NCI-H2029 (cell line): ENCODE results near the gene TSR3.

Experiments
- DNase-seq: peaks from one replicate; lab custom pipeline; 2025; lab: John Stamatoyannopoulos, UW

Gene TSR3

GRCh38 chr16:1377406-1378010 lies 25.8 kb upstream of the TSR3 start:
- DNase-seq, result no peak

DNA sequence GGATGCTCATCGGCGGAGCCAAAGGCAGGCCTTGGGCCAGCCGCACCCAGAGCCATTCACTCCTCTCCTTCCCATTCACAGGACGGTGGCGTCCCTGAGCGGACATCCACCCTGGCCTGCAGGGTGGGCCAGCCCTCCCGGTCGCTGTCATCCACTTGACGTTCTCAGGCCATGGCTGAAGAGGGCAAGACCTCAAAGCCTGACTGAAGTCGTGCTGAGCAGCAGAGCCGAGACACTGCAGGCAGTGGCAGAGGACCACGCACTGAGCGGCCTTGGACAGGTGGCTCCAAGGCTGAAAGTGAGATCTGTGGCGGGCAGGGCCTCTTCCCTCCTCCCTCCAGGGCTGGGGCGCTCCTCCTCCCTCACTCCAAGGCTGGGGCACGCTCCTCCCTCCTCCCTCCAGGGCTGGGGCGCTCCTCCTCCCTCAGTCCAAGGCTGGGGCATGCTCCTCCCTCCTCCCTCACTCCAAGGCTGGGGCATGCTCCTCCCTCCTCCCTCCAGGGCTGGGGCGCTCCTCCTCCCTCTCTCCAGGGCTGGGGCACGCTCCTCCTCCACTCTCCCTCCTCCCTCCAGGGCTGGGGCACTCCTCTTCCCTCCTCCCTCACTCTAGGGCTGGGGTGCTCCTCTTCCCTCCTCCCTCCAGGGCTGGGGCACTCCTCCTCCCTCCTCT lies 24.2 kb upstream of the TSR3 start:
- DNase-seq, result no peak

DNA sequence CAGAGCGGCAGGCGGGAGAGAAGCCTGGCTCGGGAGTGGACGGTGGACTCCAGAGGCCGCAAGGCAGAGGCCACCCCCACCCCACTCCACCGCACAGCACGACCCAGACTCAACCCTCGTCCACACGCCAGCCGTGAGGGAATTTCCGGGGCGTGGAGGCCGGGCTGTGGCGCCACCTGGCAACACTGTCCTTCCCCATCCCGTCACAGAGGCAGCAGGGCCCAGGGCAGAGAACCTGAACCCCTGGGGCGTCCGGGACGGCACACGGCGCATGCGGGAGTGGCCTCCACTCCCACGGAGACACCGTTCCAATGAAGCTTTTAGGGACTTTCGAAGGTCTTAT lies 23.6 kb upstream of the TSR3 start:
- no peak for DNase-seq

- no peak for DNase-seq
Observed at GRCh38 chr16:1374418-1375297, 23.0 kb upstream of the TSR3 start.

DNA sequence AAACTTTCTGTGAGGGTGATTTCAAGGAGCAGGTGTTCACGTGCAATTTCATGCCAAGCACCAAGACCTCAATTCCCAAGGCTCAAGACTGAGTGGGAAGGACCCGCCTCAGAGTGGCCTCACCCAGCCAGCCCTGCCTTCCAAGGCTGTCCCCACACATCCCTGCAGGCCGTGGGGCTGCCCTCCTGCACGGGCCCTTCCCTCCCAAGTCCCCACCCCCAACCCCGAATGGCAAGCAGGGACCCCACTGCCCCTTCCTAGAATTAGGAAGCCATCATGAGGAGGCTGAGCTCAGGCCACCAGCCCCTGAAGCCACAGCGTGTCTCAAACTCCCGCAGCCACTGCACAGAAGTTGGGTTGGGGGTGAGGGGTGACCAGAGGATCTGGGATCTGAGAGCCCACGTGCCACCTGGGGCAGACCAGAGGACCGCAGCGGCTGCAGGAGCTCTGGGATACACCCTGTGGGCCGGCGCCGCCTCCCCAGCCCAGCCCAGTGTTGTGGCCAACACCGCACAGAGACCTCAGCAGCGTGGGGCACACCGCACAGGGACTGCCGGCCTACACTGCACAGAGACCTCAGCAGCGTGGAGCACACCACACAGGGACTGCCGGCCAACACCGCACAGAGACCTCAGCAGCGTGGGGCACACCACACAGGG lies 20.7 kb upstream of the TSR3 start:
- no peak for DNase-seq

DNA sequence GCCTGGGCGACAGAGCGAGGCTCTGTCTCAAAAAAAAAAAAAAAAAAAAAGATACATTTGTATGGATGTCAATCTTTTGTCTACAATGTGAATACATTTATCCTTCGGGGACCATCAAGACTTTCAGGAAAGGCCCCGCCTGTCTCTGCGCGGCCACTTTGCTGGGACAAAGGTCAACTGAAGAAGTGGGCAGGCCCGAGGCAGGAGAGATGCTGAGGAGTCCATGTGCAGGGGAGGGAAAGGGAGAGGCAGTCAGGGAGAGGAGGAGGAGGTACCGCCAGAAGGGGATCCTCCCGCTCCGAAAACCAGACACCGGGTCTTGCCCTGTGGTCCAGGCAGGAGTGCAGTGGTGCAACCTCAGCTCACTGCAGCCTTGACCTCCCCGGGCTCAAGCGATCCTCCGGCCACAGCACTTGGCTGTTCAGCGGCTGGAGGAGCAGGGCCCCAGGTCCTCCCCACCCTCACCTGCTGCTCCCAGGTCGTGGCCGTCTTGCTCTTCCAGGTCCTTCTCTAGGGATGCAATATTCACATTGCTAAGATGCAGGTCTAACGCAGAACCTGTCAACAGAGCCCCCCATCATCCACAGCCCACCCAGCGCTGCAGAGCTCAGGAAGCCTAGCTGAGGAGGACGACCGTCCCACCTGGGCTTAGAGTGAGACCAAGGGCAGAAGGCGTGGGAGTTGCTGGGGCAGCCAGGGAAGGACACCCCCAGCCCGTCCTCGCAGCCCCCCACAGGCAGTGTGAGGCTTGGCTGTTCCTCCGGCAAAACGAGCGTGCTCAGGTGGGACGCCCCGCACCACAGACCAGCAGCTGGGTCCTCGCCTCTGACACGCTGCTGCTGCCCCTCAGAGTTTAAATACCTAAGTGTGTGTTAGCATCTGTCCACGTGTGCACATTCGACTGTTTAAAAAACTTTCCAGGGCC lies 19.6 kb upstream of the TSR3 start:
- no peak for DNase-seq

DNA sequence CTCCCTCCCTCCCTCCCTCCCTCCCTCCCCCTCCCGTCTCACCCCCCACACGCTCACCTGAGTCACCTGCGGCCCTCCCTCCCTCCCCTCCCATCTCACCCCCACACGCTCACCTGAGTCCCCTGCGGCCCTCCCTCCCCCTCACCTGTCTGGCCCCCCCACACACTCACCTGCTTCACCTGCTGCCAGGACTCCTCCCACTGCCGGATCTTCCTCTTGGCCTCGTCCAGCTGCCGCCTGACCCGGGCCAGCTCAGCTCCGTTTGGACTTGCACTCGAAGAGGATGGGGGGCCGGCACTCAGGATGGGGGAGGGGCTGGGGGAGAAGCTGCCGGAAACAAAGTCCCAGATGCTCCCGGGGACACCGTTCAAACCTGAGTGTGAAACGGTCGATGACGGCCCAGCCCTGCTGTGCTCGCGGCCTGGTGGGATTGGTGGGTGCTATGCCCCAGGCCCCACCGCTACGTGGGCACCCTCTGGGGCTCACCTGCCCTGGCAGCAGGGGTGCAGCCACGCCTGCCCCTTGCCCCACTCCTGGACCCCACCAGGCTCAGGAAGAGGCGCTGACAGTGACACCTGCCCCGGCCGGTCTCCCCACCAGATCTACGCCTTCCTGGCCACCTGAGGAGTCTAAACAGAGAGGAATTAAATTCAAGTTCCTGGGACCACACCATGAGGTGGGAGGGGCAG lies 16.0 kb upstream of the TSR3 start:
- peak; percentile 69 for DNase-seq

DNA sequence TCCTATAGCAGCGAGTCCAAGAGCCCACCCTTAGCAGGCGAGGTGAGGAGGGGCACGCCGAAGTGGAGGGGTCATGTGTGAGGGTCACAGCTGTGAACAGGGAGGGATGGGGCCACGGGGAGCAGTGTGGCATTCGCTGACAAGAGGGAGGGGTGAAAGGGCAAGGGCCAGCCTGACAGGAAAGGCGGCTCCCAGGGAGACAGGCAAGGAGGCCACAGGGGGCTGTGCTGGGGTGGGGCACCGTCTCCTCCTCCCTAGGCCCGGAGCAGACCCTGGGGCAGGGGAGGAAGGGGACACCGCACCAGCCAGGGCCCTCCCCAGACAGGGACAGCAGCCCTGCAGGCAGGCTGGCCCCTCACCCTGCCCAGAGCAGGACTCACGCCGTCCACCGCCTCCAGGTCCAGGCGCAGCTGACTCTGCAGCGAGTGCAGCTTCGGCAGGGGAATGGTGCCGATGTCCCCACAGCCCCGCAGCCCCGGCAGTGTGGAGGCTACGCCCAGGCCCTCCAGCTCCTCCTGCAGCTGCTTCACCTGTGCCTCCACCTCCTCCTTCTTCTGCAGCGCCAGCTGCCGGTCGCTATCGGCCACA lies 15.1 kb upstream of the TSR3 start:
- DNase-seq, result peak; percentile 49

DNA sequence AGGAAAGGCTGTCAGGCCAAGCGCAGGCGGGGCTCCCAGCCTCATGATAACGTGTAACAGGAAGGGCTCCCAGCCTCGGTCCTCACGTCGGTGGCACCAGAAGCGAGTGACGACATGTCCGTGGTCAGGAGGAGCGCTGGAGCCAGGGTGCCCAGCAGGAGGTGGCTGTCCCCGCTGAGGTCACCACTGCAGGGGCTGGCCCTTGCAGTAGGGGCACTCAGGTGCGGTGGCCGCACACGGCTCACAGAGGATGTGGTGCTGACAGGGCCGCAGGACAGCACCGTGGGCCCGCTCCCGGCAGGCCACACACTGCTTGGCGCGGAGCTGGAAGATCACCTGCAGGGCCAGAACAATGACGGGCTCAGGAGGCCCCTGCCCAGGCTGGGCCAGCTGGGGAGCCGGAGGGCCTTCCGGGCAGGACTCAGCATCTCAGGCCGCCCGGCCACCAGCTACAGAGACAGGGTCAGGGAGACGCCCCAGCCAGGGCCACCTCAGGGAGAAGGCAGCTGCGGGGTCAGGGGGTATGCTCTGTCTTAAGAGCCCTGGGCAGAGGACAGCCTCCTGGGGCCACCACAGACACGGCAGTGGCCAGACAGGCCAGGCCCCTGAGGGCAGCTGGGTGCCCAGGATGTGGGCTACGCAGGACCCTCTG lies 14.5 kb upstream of the TSR3 start:
- no peak for DNase-seq

GRCh38 chr16:1364510-1364909 lies 12.8 kb upstream of the TSR3 start:
- no peak for DNase-seq

DNA sequence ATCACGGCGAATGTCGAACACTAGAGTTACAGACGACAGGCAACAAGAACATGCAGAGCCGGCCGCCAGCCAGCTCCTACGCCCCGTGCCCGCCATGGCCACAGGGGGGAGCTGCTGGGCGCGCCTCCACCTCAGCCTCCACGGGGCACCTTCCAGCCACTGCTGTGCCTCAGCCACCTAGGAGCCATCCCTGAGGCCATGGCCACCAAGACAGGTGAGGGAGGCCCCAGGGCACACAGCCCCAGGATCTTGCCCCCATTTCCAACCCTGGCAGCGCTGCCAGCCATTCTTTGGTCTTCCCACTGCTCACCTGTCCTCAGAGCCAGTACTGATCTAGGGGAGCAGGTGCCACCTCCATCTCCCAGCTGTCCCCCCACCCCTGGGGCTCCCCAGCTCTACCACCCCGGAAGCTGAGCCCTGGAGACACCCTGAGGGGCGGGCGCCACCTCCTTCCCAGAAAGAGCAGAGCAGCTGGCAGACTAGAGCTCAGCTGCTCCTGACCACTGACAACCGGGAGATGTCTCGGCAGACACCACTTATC lies 11.9 kb upstream of the TSR3 start:
- DNase-seq, result peak; percentile 22

DNA sequence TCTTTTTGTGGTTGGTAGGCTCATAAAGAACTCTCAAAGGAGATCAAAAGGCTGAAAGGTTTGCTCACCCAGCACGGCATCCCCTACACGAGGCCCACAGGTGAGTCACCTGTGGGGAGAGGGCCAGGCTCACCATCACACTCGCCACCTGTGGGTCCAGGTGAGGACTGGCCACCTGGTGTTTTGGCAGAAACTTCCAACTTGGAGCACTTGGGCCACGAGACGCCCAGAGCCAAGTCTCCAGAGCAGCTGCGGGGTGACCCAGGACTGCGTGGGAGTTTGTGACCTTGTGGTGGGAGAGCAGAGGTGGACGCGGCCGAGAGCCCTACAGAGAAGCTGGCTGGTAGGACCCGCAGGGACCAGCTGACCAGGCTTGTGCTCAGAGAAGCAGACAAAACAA lies 11.1 kb upstream of the TSR3 start:
- no peak for DNase-seq

DNA sequence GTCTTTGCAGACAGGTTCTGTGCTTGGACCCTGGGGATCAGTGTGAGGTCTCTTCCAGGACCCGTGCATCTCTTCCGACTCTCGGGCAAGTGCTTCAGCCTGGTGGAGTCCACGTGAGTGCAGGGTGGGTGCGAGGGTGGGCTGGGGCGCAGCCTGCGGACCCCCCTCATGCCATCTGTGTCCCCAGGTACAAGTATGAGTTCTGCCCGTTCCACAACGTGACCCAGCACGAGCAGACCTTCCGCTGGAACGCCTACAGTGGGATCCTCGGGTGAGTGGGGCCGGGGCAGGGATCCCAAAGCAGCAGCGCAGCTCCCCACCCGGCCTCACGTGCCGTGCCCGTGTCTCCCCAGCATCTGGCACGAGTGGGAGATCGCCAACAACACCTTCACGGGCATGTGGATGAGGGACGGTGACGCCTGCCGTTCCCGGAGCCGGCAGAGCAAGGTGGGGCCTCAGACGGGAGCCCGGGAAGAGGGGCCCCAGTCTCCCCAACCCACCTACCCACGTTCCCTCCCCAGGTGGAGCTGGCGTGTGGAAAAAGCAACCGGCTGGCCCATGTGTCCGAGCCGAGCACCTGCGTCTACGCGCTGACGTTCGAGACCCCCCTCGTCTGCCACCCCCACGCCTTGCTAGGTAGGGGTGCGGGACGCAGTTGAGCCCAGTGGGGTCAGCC lies 10.1 kb upstream of the TSR3 start:
- DNase-seq, result no peak

GRCh38 chr16:1357906-1358566 lies 6.4 kb upstream of the TSR3 start:
- no peak for DNase-seq

GRCh38 chr16:1356061-1356900 lies 4.6 kb upstream of the TSR3 start:
- DNase-seq, result no peak

DNA sequence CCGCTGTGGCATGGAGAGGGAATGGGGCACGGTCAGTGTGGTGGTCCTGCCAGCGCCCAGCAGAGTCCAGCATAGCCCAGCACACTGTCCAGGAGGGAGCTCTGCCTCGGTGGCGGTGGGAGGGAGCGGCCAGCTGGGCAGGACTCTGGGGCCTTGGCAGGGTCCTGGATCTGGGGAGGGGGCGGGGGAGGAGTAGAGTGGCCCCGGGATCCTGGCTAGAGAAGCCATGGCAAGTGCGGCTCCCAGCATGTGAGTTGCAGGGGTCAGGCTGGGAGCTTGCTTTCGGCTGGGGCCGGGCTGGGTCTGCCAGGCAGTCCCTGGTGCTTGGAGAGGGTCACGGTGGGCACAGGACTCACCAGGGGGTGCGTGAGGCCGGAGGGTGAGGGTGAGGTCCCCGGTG lies 3.9 kb upstream of the TSR3 start:
- DNase-seq, result no peak

DNA sequence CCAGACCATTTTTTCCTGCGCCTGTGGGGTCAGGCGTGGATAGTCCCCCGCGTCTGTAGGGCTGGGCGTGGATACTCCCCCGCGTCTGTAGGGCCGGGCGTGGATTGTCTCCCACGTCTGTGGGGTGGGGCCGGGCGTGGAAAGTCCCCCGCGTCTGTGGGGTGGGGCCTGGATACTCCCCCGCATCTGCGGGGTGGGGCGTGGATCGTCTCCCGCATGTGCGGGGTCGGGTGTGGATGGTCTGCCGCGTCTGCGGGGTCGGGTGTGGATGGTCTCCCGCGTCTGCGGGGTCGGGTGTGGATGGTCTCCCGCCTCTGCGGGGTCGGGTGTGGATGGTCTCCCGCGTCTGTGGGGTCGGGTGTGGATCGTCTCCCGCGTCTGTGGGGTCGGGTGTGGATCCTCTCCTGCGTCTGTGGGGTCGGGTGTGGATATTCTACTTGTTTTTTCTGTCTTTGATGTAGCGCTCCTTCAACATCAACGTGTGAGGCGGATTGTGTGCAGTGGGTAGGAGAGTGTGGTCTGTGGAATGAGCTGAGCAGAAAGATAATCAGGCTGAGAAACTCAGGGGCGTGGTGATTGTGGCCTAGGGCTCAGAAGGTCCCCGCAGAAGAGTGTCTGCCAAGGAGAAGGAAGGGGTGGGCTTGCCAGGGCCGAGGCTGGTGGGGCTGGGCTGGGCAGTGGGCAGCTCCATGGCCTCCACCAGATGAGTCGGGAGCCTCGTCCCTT lies 3.3 kb upstream of the TSR3 start:
- no peak for DNase-seq
